Measurements from ENCODE around the gene TXNL1. TPM values are rescaled to one million over a fixed set of nuclear protein-coding genes. Genes with fewer than 3 reads are reported as not detected.

Gene TXNL1
- total and polyA plus RNA-seq, 2 of the 13 experiments (the other 11 are each of a cell fraction or from before 2014, with no cell fraction given) = 41.9 to 73.1 TPM

GRCh38 chr18:56638232-56639103 is at the start of gene TXNL1 (continued):
- TF ChIP-seq NFATC3 (CRISPR knock-in tag; IDR thresholded peaks at IDR 0.05) = no peak
- no peak for TF ChIP-seq ZNF775 (CRISPR knock-in tag; IDR thresholded peaks at IDR 0.05; ENCODE audit: borderline replicate concordance)
- TF ChIP-seq GATA4 (IDR thresholded peaks at IDR 0.05; ENCODE audit: borderline replicate concordance, low read depth) = peak; percentile 25; the same call in 1 of the 2 replicates
- no peak for TF ChIP-seq ZNF337 (CRISPR knock-in tag; IDR thresholded peaks at IDR 0.05; ENCODE audit: borderline replicate concordance, low read depth)
- TF ChIP-seq IRF1 (CRISPR knock-in tag; IDR thresholded peaks at IDR 0.05; ENCODE audit: low read depth) = no peak
- TF ChIP-seq ELF3 (CRISPR knock-in tag; IDR thresholded peaks at IDR 0.05) = peak; percentile 63
- no peak for TF ChIP-seq MTA3 (CRISPR knock-in tag; IDR thresholded peaks at IDR 0.05)
- TF ChIP-seq MYPOP (CRISPR knock-in tag; IDR thresholded peaks at IDR 0.05) = peak; percentile 45; the same call in 1 of the 2 replicates
- no peak for TF ChIP-seq CREBL2 (CRISPR knock-in tag; IDR thresholded peaks at IDR 0.05; ENCODE audit: borderline replicate concordance)
- TF ChIP-seq PHF20 (CRISPR knock-in tag; IDR thresholded peaks at IDR 0.05) = peak; percentile 91
- no peak for TF ChIP-seq RNF2 (conservative IDR thresholded peaks at IDR 0.05; ENCODE audit: low read depth)

Data from HepG2 (cell line).